Ammon's horn (tissue), 1 donor: ENCODE results near the gene NPAS2.

Experiments used
- DNase-seq: peaks from one replicate; pipeline ENCODE4 v3.0.0-alpha.2; 2016; ENCODE audit warnings: low spot score

NPAS2 gene

DNA sequence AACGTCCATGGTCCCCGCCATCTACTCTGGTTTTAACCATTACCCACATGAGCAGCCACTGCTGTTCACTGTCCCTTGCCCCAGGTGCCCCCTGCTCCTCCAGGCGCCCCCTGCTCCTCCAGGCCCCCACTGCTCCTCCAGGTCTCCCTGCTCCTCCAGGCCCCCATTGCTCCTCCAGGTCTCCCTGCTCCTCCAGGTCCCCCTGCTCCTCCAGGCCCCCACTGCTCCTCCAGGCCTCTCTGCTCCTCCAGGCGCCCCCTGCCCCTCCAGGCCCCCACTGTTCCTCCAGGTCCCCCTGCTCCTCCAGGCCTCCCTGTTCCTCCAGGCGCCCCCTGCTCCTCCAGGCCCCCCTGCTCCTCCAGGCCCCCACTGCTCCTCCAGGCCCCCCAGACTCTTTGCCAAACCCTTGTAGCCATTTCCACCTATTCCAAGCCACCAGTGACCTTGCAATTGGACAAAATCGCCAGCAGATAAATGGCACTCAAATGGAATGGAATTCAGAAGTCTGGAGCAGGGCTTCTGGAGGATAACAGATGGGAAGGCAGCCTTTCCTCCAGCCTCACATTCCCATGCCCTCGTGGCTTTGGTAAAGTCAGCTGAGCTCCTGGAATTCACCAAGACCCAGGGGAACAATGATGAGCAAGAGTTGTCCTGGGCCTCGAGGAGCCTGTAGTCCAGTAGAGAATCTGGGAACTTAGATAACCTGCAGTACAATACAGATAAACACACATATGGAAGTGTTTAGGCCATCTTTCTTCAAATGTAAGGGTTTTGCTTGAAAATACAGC lies 168.9 kb downstream of the NPAS2 start:
- DNase-seq, result no peak

DNA sequence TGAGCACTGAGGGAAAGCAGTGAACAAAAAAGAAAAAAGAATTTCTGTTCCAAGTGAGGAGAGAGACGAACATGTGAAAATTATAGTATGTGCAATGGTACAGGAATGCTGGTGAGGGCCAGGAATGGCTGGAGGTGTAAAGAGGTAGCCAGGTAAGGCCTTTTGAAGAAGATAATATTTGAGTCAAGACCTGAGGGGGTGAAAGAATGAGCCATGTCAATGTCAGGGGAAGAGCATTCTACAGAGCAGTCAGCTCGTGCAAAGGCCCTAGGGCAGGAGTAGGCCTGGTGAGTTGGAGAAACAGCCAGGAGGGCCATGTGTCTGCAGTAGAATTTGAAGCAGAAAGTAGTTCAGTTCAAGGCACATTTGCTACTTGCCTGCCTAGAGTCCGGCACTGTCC lies 169.7 kb downstream of the NPAS2 start:
- DNase-seq, result no peak

DNA sequence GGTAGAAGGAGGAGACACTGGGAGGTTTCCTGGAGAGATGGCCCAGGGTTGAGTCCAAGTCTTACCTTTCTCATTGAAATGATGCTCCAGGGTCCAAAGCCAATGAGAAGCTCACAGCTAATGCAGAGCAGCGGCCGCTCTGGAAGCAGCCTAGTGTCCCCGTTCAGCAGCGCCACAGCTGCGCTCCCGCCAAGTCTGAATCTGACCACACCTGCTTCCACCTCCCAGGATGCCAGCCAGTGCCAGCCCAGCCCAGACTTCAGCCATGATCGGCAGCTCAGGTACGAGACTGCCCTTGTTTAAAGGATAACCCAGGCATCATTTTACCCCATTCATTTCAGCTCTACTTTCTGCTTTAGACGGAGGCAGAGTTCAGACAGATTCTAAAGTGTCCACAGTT lies 170.2 kb downstream of the NPAS2 start:
- DNase-seq, result no peak

DNA sequence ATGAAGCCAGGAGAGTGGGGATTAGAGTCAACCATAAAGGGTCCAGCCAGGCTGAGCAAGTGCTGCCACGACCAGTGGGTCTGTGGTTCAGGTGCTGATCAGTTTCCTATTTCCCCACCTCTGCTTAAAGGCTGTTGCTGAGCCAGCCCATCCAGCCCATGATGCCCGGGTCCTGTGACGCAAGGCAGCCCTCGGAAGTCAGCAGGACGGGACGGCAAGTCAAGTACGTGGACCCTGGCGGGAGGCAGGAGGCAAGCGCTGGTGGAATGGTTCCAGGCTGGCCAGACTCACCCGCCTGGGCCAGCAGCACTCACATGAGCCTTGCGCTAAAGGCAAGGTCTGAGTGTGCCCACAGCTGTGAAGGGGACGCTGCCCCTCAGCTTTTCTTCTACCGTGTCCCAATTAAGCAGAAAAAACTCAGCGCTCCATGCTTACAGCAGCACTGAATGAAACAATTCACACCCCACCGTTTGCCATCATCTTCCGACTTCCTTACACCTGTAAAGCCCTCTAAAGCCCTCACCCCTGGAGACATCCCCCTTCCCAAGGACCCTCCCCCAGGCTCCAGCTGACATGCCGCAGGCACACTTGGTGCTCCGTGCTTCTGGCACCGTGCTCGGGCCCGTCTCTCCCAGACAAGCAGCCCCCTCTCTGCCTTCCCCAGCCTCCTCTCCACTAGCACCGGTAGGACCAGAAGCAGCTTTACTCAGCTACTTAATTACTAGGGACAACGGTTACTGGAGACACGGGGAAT lies 170.9 kb downstream of the NPAS2 start:
- no peak for DNase-seq

DNA sequence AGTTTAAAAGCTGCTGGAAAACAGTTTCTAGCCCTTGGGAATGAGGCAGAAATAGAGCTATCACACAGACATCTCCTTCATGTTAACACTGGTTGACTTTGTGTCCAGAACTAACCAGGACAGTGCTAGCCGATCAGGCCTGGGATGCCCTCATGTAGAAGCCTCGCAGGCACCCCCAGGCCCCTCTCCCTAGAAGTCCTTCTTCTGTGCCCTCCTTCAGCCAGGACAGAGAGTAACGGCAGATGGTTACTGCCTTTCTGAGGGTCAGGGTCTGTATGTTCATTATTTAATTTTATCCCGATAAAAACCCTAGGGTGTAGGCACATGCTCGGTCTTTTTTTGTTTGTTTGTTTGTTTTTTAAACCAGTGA lies 171.4 kb downstream of the NPAS2 start:
- DNase-seq, result no peak

DNA sequence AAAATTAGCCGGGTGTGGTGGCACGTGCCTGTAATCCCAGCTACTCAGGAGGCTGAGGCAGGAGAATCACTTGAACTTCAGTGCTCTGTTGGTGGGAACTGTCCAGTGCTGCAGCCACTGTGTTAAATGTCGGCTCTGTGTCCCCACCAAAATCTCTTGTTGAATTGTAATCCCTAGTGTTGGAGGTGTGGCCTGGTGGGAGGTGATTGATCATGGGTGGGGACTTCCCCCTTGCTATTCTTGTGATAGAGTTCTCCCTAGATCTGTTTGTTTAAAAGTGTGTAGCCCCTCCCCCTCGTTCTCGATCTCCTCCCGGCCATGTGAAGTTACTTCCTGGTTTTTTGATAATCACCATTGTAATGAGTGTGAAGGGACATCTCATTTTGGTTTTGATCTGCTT lies 172.3 kb downstream of the NPAS2 start:
- no peak for DNase-seq

DNA sequence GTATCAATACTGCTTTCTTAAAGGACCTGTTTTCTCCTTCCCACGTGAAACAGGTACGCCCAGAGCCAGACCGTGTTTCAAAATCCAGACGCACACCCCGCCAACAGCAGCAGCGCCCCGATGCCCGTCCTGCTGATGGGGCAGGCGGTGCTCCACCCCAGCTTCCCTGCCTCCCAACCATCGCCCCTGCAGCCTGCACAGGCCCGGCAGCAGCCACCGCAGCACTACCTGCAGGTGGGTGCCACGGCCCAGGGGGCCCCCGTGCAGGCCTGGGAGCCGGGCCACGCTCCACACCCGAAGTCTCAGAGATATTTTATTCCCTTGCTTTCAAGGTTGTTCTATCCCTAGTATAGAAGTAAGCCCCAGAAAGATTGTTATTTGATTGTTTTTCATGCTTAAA lies 173.4 kb downstream of the NPAS2 start:
- DNase-seq, result no peak

DNA sequence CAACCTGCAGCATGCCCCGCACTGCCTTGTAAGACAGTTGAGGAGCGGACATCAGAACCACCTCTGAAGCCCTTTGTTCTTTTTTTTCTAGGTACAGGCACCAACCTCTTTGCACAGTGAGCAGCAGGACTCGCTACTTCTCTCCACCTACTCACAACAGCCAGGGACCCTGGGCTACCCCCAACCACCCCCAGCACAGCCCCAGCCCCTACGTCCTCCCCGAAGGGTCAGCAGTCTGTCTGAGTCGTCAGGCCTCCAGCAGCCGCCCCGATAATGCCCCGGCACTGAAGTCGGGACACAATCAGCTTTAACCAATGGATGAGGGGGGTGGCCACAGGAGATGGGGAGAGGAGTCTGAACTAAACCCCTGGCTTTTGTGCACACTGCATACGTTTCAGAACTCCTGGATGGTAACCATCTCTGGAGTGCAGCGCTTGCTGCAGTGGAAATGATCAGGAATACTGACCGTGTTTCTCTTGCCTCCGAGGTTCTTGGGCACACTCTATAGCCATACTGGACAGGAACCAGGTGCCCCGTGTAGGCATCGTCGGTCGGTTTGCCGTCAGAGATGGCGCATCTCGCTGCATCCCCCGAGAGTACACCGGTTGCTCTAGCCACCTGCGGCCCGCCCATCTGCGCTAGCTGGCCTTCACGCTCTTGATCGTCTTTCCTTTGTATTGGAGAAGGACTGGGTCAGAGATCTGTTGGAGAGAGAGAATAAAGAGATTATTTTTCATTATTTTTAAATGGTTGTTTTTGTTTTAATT lies 175.6 kb downstream of the NPAS2 start:
- no peak for DNase-seq

DNA sequence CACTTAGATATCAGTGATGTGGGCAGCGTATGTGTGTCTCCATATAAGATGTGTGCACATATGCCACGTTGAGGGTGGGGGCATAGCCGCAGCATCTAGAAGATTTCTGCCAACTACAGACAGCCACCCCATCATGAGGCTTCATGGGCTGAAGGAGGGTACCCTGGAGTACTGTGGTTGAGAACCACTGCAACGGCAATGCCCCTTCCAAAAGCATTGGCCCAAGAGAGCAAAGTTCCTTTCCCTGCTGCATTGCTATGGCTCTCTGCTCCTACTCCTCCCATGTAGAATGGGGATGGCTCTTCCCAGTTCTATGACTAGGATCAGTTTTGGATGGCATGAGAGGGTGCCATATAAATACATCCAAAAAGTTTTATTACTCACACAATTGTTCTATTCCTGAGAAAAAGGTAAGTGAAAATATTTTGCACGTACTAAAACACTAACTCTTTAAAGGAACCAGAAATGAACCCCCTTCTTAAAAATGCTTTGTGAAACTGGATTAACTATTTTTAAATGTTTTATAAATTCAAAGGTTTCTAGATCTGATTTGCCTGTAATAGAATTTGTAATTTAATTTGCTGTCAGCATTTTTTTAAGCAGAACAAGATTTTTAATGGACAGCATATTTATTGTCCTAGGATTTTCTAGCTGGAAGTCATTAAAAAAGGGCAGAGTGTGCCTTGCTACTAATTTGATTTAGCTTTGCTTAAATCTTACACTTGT lies 177.7 kb downstream of the NPAS2 start:
- no peak for DNase-seq

DNA sequence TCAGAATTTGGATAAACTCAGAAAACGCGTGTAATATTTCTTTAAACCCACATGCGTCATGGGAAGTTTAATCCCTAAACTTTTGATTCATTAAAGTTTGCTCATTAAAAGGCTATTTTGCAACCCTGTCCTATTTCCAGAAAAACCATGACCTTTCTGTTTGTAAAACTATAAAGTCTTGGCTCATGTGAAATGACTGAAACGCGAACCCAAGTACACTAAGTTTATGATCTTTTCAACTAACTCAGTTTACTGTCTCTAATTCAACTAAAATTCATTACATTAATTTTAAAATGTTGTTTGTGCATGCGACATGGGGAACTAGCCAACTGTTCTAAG lies 178.3 kb downstream of the NPAS2 start:
- DNase-seq, result no peak

DNA sequence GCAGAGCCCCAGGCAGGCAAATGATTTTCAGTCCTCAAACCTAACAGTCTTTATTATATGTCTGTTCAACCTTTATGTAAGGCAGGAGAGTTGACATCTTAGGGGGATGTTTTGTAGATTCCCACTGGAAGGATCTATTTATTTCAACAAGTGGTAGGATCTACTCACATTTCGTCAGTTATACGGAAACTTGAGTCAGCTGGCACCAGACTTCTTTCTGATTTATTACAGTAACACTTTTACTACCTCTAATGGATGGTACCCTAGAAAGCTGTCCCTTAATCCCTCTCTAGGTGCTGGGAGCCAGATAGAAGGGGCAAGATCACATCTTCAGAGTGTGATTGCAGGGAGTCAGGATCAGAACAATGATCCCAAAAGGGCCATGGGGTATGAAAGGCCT lies 180.1 kb downstream of the NPAS2 start:
- DNase-seq, result no peak

DNA sequence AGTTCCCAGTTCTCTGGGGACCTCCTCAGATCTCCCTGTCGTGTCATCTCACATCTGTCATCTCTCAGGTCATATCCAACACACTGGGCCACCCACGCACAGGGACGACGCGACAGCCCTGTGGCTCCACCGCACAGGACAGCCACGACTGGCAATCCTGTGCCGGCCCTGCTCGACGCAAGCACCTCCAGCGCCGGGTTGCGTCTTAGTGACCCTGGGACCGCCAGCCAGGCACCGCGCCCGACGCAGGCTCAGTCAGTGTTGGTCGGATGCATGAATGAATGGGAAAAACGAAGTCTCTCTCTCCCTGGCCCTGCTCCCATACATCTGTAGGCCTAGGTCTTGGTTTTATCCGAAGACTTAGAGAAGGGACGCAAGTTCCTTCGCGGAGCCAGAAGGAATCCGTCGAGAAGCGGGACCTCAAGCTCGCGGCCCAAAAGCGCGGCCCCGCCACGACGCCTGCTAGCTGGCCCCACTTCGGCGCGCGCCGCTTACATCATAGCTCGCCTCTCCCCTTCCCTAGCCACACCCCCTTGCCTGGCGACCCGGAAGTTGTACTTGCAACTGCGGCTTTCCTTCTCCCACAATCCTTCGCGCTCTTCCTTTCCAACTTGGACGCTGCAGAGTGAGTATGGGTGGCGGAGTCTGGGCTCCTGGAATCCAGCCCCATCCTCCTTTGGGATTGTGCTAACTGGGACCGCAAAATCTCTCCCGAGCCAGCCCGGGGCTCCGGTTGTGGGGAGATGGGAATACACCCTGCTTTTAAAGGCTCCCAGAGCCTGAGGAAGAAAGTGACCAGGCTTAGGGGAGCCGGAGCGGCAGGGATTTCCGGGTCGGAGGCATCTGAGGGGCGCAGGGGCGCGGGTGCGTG lies 182.0 kb downstream of the NPAS2 start, which contains the start of gene RPL31:
TSS of gene RPL31 (plus strand) at position 599 of the 871 bp plus-strand sequence. CDS start 413 bp downstream, outside the sequence.
- peak; percentile 98 for DNase-seq

DNA sequence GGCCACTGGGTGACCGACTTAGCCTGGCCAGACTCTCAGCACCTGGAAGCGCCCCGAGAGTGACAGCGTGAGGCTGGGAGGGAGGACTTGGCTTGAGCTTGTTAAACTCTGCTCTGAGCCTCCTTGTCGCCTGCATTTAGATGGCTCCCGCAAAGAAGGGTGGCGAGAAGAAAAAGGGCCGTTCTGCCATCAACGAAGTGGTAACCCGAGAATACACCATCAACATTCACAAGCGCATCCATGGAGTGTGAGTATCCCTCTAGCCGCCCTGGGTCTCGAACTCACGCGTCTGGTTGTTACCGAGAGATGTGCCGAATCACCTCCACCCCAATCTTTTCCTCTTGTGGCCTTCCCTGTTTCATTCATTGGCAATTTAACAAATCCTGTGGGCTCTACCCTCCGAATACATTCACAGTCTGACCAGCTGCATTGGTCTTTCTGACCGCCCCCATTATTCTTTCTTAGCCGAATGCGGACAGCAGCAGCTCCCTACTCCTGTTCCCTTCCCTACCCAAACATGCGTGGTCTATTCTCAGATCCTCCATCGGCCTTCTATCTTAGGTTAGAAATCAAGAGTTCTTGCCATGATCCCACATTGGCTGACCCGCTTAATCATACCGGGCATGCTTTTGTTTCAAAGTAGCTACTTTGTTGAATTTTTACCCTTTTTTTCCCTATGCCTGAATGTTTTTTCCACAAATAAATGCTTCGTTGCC lies 182.8 kb downstream of the NPAS2 start:
- DNase-seq, result no peak

DNA sequence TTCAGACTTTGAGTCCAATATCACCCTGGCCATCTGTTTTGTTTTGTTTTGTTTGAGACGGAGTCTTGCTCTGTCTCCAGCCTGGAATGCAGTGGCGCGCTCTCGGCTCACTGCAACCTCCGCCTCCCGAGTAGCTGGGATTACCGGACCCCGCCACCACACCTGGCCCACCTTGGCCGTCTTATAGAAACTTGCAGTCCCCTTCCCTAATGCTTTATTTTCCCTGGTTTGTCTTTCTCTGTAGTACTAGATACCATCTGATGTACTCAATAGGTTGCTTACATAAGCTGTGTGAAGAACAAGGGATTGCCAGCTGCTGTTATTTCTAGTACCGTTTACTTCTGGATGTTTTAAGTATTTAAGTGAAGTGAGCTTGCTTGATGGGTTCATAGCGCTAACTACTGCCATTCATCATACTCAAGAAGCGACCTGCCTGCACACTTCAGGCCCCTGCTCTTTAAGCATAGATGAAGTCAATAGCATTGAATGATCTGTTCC lies 183.4 kb downstream of the NPAS2 start:
- DNase-seq, result no peak

DNA sequence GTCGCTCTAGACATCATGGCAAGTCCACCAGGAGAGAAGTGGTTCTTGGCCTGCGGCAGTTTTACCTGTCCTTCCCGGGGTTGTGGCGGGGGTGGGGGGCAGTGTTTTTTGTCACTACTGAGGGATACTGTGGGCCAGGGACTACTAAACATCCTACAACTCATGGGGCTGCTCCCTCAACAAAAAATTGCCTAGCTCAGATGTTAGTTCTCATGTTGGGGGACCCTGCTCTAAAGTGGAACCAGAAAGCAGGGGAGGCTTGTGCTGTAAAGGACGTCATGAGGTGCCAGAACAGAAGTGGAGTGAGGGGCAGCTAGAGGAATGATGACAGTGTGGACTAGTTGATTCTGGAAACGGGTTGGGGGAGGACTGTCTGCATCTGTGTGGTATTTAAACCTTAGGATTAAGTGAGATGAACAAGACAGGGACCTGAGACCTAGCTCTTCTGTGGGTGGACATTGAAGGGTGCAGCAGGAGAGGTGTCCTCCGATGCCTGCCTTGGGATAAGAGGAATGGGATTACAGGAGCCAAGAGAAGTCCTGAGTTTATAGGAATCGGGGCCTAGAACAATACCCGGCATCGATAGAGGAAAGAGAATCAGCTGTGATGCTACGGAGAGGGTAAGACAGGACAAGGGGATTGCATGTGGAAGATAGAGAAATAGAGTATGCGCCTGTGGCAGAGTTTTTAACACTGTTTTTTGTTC lies 184.8 kb downstream of the NPAS2 start:
- no peak for DNase-seq

DNA sequence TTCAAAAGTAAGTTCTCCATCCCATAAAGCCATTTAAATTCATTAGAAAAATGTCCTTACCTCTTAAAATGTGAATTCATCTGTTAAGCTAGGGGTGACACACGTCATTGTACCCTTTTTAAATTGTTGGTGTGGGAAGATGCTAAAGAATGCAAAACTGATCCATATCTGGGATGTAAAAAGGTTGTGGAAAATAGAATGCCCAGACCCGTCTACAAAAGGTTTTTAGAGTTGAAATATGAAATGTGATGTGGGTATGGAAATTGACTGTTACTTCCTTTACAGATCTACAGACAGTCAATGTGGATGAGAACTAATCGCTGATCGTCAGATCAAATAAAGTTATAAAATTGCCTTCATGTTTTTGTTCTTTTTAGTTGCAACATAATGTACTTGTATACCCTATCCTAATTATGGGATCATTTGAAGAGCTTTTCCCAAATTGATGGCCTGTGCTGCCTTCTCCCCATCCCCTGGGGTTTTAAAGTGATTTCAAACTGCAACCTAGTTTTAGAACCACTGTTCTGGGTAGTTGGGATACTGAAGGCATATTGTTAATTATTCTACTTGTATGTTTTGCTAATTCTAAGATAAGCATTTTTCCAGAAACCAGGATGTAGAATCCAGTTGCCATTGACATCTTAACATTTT lies 186.3 kb downstream of the NPAS2 start:
- no peak for DNase-seq

DNA sequence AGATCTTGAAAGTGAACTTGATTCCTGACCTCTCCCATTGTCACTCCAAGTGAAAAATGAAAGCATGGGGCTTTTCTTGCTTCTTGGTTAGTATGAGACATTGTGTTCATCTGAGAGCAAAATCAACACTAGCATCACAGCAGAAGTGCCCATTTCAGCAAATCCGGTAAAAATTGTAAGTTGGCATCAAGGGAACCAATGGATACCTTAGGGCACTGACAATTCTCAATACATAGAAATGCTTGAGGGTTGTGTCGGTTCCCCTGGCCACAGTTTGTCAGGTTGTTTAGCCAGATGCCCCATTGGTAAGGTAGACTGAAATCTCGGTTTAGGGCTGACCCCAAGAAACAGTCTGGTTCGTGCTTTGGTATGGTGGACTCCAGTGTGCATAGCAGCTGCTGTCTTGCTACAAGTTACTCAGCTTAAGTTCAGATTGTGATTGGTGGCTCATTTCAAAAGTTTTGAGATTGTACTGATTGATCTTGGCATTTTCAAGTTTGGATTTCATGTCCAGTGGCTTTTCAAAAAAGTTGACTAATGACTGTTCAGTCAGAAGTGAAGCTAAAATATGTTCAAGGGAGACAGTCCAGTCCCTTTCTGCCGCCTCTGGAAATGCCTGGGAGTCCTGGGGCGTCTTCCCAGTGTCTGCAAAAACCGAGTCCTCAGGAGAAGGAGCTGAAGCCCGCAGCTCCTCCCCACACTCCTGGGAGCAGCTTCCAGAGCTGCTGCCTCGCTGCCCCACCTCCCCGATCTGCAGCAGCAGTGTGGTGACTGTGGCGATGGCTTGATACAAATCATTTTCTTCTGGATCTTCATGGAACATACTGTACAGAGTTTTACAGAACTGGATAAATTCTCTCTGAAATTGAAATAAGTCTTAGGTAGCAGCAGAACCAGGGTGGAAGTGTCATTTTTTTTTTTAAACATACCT lies 187.7 kb downstream of the NPAS2 start:
- no peak for DNase-seq

DNA sequence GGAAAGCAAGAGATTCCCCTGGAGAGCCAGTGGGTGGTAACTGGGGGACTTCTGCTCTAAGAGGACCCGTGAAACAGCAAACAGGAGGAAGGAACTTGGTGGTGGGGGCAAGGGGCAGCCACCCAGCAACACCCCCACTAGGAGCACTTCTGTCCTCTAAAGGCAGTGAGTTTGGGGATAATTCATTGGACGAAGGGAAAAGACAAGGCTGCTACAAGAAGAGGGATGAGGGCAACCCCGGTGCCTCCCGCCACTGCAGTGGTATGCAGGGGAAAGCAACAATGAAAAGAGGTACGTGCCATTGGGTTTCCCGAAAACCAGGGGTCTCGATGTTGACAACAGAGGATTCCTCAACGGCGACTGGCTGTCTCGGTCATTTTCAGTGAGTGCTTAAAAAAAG lies 191.2 kb downstream of the NPAS2 start:
- no peak for DNase-seq
